ENCODE data around the gene SLX9.
A peak's percentile ranks its signal among the peaks of the same experiment; 100 is the strongest.

SLX9 gene

GRCh38 chr21:45009616-45010015 is 69.8 kb downstream of the SLX9 start:
- no peak overlapping the region for H3K4me3 ChIP-seq (ENCODE audit: low read length)
- H3K36me3 ChIP-seq (ENCODE audit: insufficient read depth, low read depth, low read length), result no peaks in the 10 kb centered on the region
- H3K4me1 ChIP-seq (ENCODE audit: insufficient read depth, low read length), result peaks cover 12% of the 10 kb centered on the region
- no peaks in the 10 kb centered on the region for H3K9me3 ChIP-seq (ENCODE audit: insufficient read depth, low read depth, low read length)
- no peak overlapping the region for H3K27ac ChIP-seq (ENCODE audit: low read length)
- peaks cover 4% of the 10 kb centered on the region; the same call in 1 of the 2 replicates for H3K27me3 ChIP-seq (ENCODE audit: insufficient read depth, low read length)
- no peak overlapping the region for H3K9ac ChIP-seq (ENCODE audit: low read depth, low read length)

- Histone ChIP-seq H3K27me3 (ENCODE audit: insufficient read depth, low read length) (peaks cover 8% of the 10 kb centered on the region; the same call in 1 of the 2 replicates), H3K4me3 (ENCODE audit: low read length) (no peak overlapping the region), H3K4me1 (ENCODE audit: insufficient read depth, low read length) (peaks cover 12% of the 10 kb centered on the region), H3K9me3 (ENCODE audit: insufficient read depth, low read depth, low read length) (no peaks in the 10 kb centered on the region), H3K9ac (ENCODE audit: low read depth, low read length) (no peak overlapping the region), H3K27ac (ENCODE audit: low read length) (no peak overlapping the region), H3K36me3 (ENCODE audit: insufficient read depth, low read depth, low read length) (no peaks in the 10 kb centered on the region)
These were observed 70.3 kb downstream of the SLX9 start for GRCh38 chr21:45010096-45010495.

GRCh38 chr21:45010860-45011259 is 71.0 kb downstream of the SLX9 start:
- H3K4me1 ChIP-seq (ENCODE audit: insufficient read depth, low read length), result peaks cover 12% of the 10 kb centered on the region
- H3K9me3 ChIP-seq (ENCODE audit: insufficient read depth, low read depth, low read length), result no peaks in the 10 kb centered on the region
- no peak overlapping the region for H3K4me3 ChIP-seq (ENCODE audit: low read length)
- H3K27me3 ChIP-seq (ENCODE audit: insufficient read depth, low read length), result peaks cover 16% of the 10 kb centered on the region
- H3K27ac ChIP-seq (ENCODE audit: low read length), result no peak overlapping the region
- no peak overlapping the region for H3K9ac ChIP-seq (ENCODE audit: low read depth, low read length)
- no peaks in the 10 kb centered on the region for H3K36me3 ChIP-seq (ENCODE audit: insufficient read depth, low read depth, low read length)

- Histone ChIP-seq H3K4me3 (ENCODE audit: low read length) (no peak overlapping the region), H3K27ac (ENCODE audit: low read length) (no peak overlapping the region), H3K9me3 (ENCODE audit: insufficient read depth, low read depth, low read length) (no peaks in the 10 kb centered on the region), H3K27me3 (ENCODE audit: insufficient read depth, low read length) (peaks cover 21% of the 10 kb centered on the region), H3K9ac (ENCODE audit: low read depth, low read length) (peak overlapping the region; percentile 43; the same call in 1 of the 2 replicates), H3K36me3 (ENCODE audit: insufficient read depth, low read depth, low read length) (no peaks in the 10 kb centered on the region), H3K4me1 (ENCODE audit: insufficient read depth, low read length) (peaks cover 12% of the 10 kb centered on the region)
These were observed 71.6 kb downstream of the SLX9 start for GRCh38 chr21:45011426-45011825.

- Histone ChIP-seq H3K4me3 (ENCODE audit: low read length) (peak overlapping the region; percentile 40; the same call in 1 of the 2 replicates), H3K36me3 (ENCODE audit: insufficient read depth, low read depth, low read length) (no peaks in the 10 kb centered on the region), H3K27ac (ENCODE audit: low read length) (no peak overlapping the region), H3K4me1 (ENCODE audit: insufficient read depth, low read length) (peaks cover 12% of the 10 kb centered on the region), H3K27me3 (ENCODE audit: insufficient read depth, low read length) (peaks cover 28% of the 10 kb centered on the region), H3K9me3 (ENCODE audit: insufficient read depth, low read depth, low read length) (no peaks in the 10 kb centered on the region), H3K9ac (ENCODE audit: low read depth, low read length) (peak overlapping the region; percentile 47; the same call in 1 of the 2 replicates)
These were observed 72.3 kb downstream of the SLX9 start for GRCh38 chr21:45011911-45012661.

- H3K4me3 ChIP-seq (ENCODE audit: low read length), result peak overlapping the region; percentile 40; the same call in 1 of the 2 replicates
- no peaks in the 10 kb centered on the region for H3K9me3 ChIP-seq (ENCODE audit: insufficient read depth, low read depth, low read length)
- H3K36me3 ChIP-seq (ENCODE audit: insufficient read depth, low read depth, low read length), result no peaks in the 10 kb centered on the region
- peaks cover 35% of the 10 kb centered on the region for H3K27me3 ChIP-seq (ENCODE audit: insufficient read depth, low read length)
- H3K27ac ChIP-seq (ENCODE audit: low read length), result no peak overlapping the region
- H3K4me1 ChIP-seq (ENCODE audit: insufficient read depth, low read length), result peaks cover 12% of the 10 kb centered on the region
- H3K9ac ChIP-seq (ENCODE audit: low read depth, low read length), result peak overlapping the region; percentile 47; the same call in 1 of the 2 replicates
These were observed 72.9 kb downstream of the SLX9 start for GRCh38 chr21:45012662-45013259.

GRCh38 chr21:45013260-45013841 is 73.5 kb downstream of the SLX9 start:
- Histone ChIP-seq H3K27ac (ENCODE audit: low read length) (no peak overlapping the region), H3K4me3 (ENCODE audit: low read length) (no peak overlapping the region), H3K9ac (ENCODE audit: low read depth, low read length) (no peak overlapping the region), H3K36me3 (ENCODE audit: insufficient read depth, low read depth, low read length) (no peaks in the 10 kb centered on the region), H3K4me1 (ENCODE audit: insufficient read depth, low read length) (peaks cover 12% of the 10 kb centered on the region), H3K9me3 (ENCODE audit: insufficient read depth, low read depth, low read length) (no peaks in the 10 kb centered on the region), H3K27me3 (ENCODE audit: insufficient read depth, low read length) (peaks cover 41% of the 10 kb centered on the region)

GRCh38 chr21:45014747-45015468 is 75.1 kb downstream of the SLX9 start:
- H3K4me3 ChIP-seq (ENCODE audit: low read length), result no peak overlapping the region

GRCh38 chr21:45015469-45015860 is 75.6 kb downstream of the SLX9 start:
- no peak overlapping the region for H3K27ac ChIP-seq (ENCODE audit: low read length)
- peaks cover 56% of the 10 kb centered on the region for H3K27me3 ChIP-seq (ENCODE audit: insufficient read depth, low read length)
- H3K9me3 ChIP-seq (ENCODE audit: insufficient read depth, low read depth, low read length), result no peaks in the 10 kb centered on the region
- no peaks in the 10 kb centered on the region for H3K36me3 ChIP-seq (ENCODE audit: insufficient read depth, low read depth, low read length)
- no peak overlapping the region for H3K9ac ChIP-seq (ENCODE audit: low read depth, low read length)
- H3K4me1 ChIP-seq (ENCODE audit: insufficient read depth, low read length), result peaks cover 12% of the 10 kb centered on the region
- H3K4me3 ChIP-seq (ENCODE audit: low read length), result no peak overlapping the region

More at GRCh38 chr21:45014747-45015468, 75.1 kb downstream of the SLX9 start:
- Histone ChIP-seq H3K27me3 (ENCODE audit: insufficient read depth, low read length) (peaks cover 52% of the 10 kb centered on the region), H3K27ac (ENCODE audit: low read length) (no peak overlapping the region), H3K36me3 (ENCODE audit: insufficient read depth, low read depth, low read length) (no peaks in the 10 kb centered on the region), H3K4me1 (ENCODE audit: insufficient read depth, low read length) (peaks cover 12% of the 10 kb centered on the region), H3K9ac (ENCODE audit: low read depth, low read length) (no peak overlapping the region), H3K9me3 (ENCODE audit: insufficient read depth, low read depth, low read length) (no peaks in the 10 kb centered on the region)

- no peak overlapping the region for H3K4me3 ChIP-seq (ENCODE audit: low read length)
- no peaks in the 10 kb centered on the region for H3K9me3 ChIP-seq (ENCODE audit: insufficient read depth, low read depth, low read length)
- peaks cover 12% of the 10 kb centered on the region for H3K4me1 ChIP-seq (ENCODE audit: insufficient read depth, low read length)
- H3K27ac ChIP-seq (ENCODE audit: low read length), result no peak overlapping the region
- H3K27me3 ChIP-seq (ENCODE audit: insufficient read depth, low read length), result peaks cover 56% of the 10 kb centered on the region
- H3K9ac ChIP-seq (ENCODE audit: low read depth, low read length), result no peak overlapping the region
- H3K36me3 ChIP-seq (ENCODE audit: insufficient read depth, low read depth, low read length), result no peaks in the 10 kb centered on the region
These were observed 76.2 kb downstream of the SLX9 start for GRCh38 chr21:45016031-45016405.

- Histone ChIP-seq H3K4me3 (ENCODE audit: low read length) (no peak overlapping the region), H3K27ac (ENCODE audit: low read length) (no peak overlapping the region), H3K9ac (ENCODE audit: low read depth, low read length) (no peak overlapping the region), H3K27me3 (ENCODE audit: insufficient read depth, low read length) (peaks cover 56% of the 10 kb centered on the region), H3K9me3 (ENCODE audit: insufficient read depth, low read depth, low read length) (no peaks in the 10 kb centered on the region), H3K36me3 (ENCODE audit: insufficient read depth, low read depth, low read length) (no peaks in the 10 kb centered on the region), H3K4me1 (ENCODE audit: insufficient read depth, low read length) (peaks cover 12% of the 10 kb centered on the region)
These were observed 76.7 kb downstream of the SLX9 start for GRCh38 chr21:45016406-45017038.

All from iPS-20b (cell line).